NCI-H2196 (cell line): ENCODE measurements around the gene MAP3K21.

ENCODE experiments used
- DNase-seq: peaks from one replicate; lab custom pipeline; 2025; ENCODE audit not compliant: unreplicated experiment; lab: John Stamatoyannopoulos, UW

MAP3K21 gene

GRCh38 chr1:233433436-233434210 is 106.1 kb downstream of the MAP3K21 start:
- DNase-seq = no peak
